Activated T-cell treated with anti-CD3 and anti-CD28 coated beads, Interleukin-2, amount 50 U/mL, for 1 hour (primary cell): ENCODE results near the gene GH1.
"Not testable (repeated sequence)": the region's sequence is repeated elsewhere in the genome, so short reads cannot be mapped to it uniquely, and the experiment has no call there.

Experiments
- DNase-seq: peaks from one replicate; pipeline ENCODE4 v3.0.0-alpha.2; 2020

The GH1 gene

GRCh38 chr17:63918789-63919305 is at the start of gene GH1:
Gene GH1, minus strand, starts transcription at chr17:63918839. Its CDS starts 63 bp downstream, at chr17:63918776.
- DNase-seq, result not testable (repeated sequence)

GRCh38 chr17:63967953-63968352 is 49.3 kb upstream of the GH1 start:
- no peak for DNase-seq

- no peak for DNase-seq
Measured at GRCh38 chr17:63966646-63967264, 48.1 kb upstream of the GH1 start.

- DNase-seq, result no peak
Measured at GRCh38 chr17:63963123-63963522, 44.5 kb upstream of the GH1 start.

GRCh38 chr17:63962298-63962744 is 43.7 kb upstream of the GH1 start:
- no peak for DNase-seq

- no peak for DNase-seq
Measured at GRCh38 chr17:63961355-63962212, 42.9 kb upstream of the GH1 start.

GRCh38 chr17:63960430-63960829 is 41.8 kb upstream of the GH1 start:
- DNase-seq, result no peak

- no peak for DNase-seq
Measured at GRCh38 chr17:63960006-63960405, 41.4 kb upstream of the GH1 start.

GRCh38 chr17:63956296-63956920 is 37.8 kb upstream of the GH1 start:
- no peak for DNase-seq

- DNase-seq, result no peak
Measured at GRCh38 chr17:63955791-63956190, 37.2 kb upstream of the GH1 start.

GRCh38 chr17:63955232-63955631 is 36.6 kb upstream of the GH1 start:
- DNase-seq, result no peak

- DNase-seq, result peak; percentile 37
Measured at GRCh38 chr17:63954402-63955063, 35.9 kb upstream of the GH1 start.

GRCh38 chr17:63950940-63951907 is 32.6 kb upstream of the GH1 start:
- peak; percentile 48 for DNase-seq

- no peak for DNase-seq
Measured at GRCh38 chr17:63949576-63950250, 31.1 kb upstream of the GH1 start.

GRCh38 chr17:63948521-63948920 is 29.9 kb upstream of the GH1 start:
- no peak for DNase-seq

- DNase-seq, result no peak
Measured at GRCh38 chr17:63947711-63948330, 29.2 kb upstream of the GH1 start.

- peak; percentile 64 for DNase-seq
Measured at GRCh38 chr17:63946440-63947363, 28.1 kb upstream of the GH1 start.

GRCh38 chr17:63945784-63946439 is 27.3 kb upstream of the GH1 start:
- no peak for DNase-seq
